SK-N-MC (cell line): ENCODE data around the gene AKR1B1.

ENCODE experiments used
- DNase-seq: peaks from one replicate; pipeline ENCODE4 v3.0.0-alpha.2; 2011; ENCODE audit warnings: low read depth, low spot score
- H3K27ac ChIP-seq: fragments of 200-600 bp; sonication (generic); 2 replicates; pipeline ENCODE4 v1.5.1; 2016; ENCODE audit warnings: mixed run types
- H3K36me3 ChIP-seq: fragments of 200-600 bp; sonication (generic); 2 replicates; pipeline ENCODE4 v1.6.1; 2017; ENCODE audit warnings: antibody characterized with exemption, low read length, mixed read lengths; ENCODE audit not compliant: insufficient read depth
- H3K4me3 ChIP-seq: fragments of 200-600 bp; sonication (generic); 2 replicates; pipeline ENCODE4 v1.5.1; 2016
- H3K9ac ChIP-seq: fragments of 200-600 bp; sonication (generic); 2 replicates; pipeline ENCODE4 v1.8.0; 2017; ENCODE audit warnings: mixed run types, mixed read lengths; ENCODE audit not compliant: insufficient read length
- H3K9me3 ChIP-seq: fragments of 200-600 bp; sonication (generic); 2 replicates; pipeline ENCODE4 v1.6.1; 2017; ENCODE audit warnings: low read depth, mild to moderate bottlenecking, antibody characterized with exemption, low read length, moderate library complexity, mixed read lengths
- EZH2 ChIP-seq: fragments of 200-600 bp; sonication (generic); IDR thresholded peaks from one replicate; pipeline ENCODE4 v1.6.1; 2017; ENCODE audit warnings: antibody characterized with exemption
- FOXP2 ChIP-seq: optimal IDR thresholded peaks from 2 replicates; pipeline ENCODE3; 2011; ENCODE audit warnings: mild to moderate bottlenecking, moderate library complexity; ENCODE audit not compliant: insufficient read depth; ENCODE audit errors: extremely low read length, control extremely low read depth
- POLR2AphosphoS5 ChIP-seq: IDR thresholded peaks from 2 replicates; pipeline ENCODE4 v1.6.1; 2012; ENCODE audit warnings: mild to moderate bottlenecking, low read depth, low read length, borderline replicate concordance

The AKR1B1 gene

GRCh38 chr7:134451656-134452055, 7.2 kb downstream of the AKR1B1 start:
- TF ChIP-seq EZH2 (no peak), POLR2AphosphoS5 (no peak), FOXP2 (no peak)
- no peak overlapping the region for H3K27ac ChIP-seq
- no peak overlapping the region for H3K4me3 ChIP-seq
- H3K9ac ChIP-seq = no peak overlapping the region
- no peaks in the 10 kb centered on the region for H3K36me3 ChIP-seq
- no peaks in the 10 kb centered on the region for H3K9me3 ChIP-seq
- no peak for DNase-seq

- TF ChIP-seq EZH2 (no peak), POLR2AphosphoS5 (no peak)
- no peak for DNase-seq
- H3K4me3 ChIP-seq = no peak overlapping the region
- H3K9me3 ChIP-seq = no peaks in the 10 kb centered on the region
- no peak overlapping the region for H3K9ac ChIP-seq
- no peaks in the 10 kb centered on the region for H3K36me3 ChIP-seq
- H3K27ac ChIP-seq = no peak overlapping the region
Observed at GRCh38 chr7:134450294-134451000, 8.5 kb downstream of the AKR1B1 start.

- DNase-seq = no peak
- TF ChIP-seq POLR2AphosphoS5 (no peak), EZH2 (no peak), FOXP2 (no peak)
- Histone ChIP-seq H3K9ac (no peak overlapping the region), H3K9me3 (no peaks in the 10 kb centered on the region), H3K4me3 (no peak overlapping the region), H3K36me3 (no peaks in the 10 kb centered on the region), H3K27ac (no peak overlapping the region)
Observed at GRCh38 chr7:134449680-134450079, 9.2 kb downstream of the AKR1B1 start.

- DNase-seq = no peak
- H3K9ac ChIP-seq = no peak overlapping the region
- no peaks in the 10 kb centered on the region; the same call in 1 of the 2 replicates for H3K36me3 ChIP-seq
- no peak overlapping the region for H3K4me3 ChIP-seq
- no peaks in the 10 kb centered on the region for H3K9me3 ChIP-seq
- TF ChIP-seq FOXP2 = no peak
- TF ChIP-seq POLR2AphosphoS5 = no peak
- no peak for TF ChIP-seq EZH2
- H3K27ac ChIP-seq = no peak overlapping the region
Observed at GRCh38 chr7:134448356-134449229, 10.3 kb downstream of the AKR1B1 start.

GRCh38 chr7:134447383-134447782, 11.5 kb downstream of the AKR1B1 start:
- Histone ChIP-seq H3K4me3 (no peak overlapping the region), H3K27ac (no peak overlapping the region), H3K9me3 (no peaks in the 10 kb centered on the region), H3K36me3 (no peaks in the 10 kb centered on the region; the same call in 1 of the 2 replicates), H3K9ac (no peak overlapping the region)
- TF ChIP-seq POLR2AphosphoS5 (no peak), FOXP2 (no peak), EZH2 (no peak)
- no peak for DNase-seq

- H3K4me3 ChIP-seq = no peak overlapping the region
- H3K36me3 ChIP-seq = no peaks in the 10 kb centered on the region; the same call in 1 of the 2 replicates
- H3K9ac ChIP-seq = no peak overlapping the region
- no peak for DNase-seq
- no peaks in the 10 kb centered on the region for H3K9me3 ChIP-seq
- H3K27ac ChIP-seq = no peak overlapping the region
- TF ChIP-seq EZH2 (no peak), FOXP2 (no peak), POLR2AphosphoS5 (no peak)
Observed at GRCh38 chr7:134446923-134447322, 12.0 kb downstream of the AKR1B1 start.

- no peak for DNase-seq
- H3K4me3 ChIP-seq = no peak overlapping the region
- no peak for TF ChIP-seq POLR2AphosphoS5
- no peak for TF ChIP-seq EZH2
- TF ChIP-seq FOXP2 = no peak
- H3K27ac ChIP-seq = no peak overlapping the region
- H3K9me3 ChIP-seq = no peaks in the 10 kb centered on the region
- H3K36me3 ChIP-seq = no peaks in the 10 kb centered on the region; the same call in 1 of the 2 replicates
- H3K9ac ChIP-seq = no peak overlapping the region
Observed at GRCh38 chr7:134446446-134446845, 12.5 kb downstream of the AKR1B1 start.

GRCh38 chr7:134444961-134445315, 14.0 kb downstream of the AKR1B1 start:
- Histone ChIP-seq H3K9me3 (no peaks in the 10 kb centered on the region), H3K4me3 (no peak overlapping the region), H3K27ac (no peak overlapping the region), H3K36me3 (no peaks in the 10 kb centered on the region; the same call in 1 of the 2 replicates), H3K9ac (no peak overlapping the region)
- TF ChIP-seq EZH2 (no peak), FOXP2 (no peak), POLR2AphosphoS5 (no peak)
- no peak for DNase-seq
